Stimulated activated CD8-positive, alpha-beta memory T cell treated with anti-CD3 and anti-CD28 coated beads, Interleukin-4, amount 100 ng/mL, for 48 hours (primary cell): ENCODE data around the gene SLX9.

Source experiments
- DNase-seq: peaks from one replicate; pipeline ENCODE4 v3.0.0-alpha.2; 2020

SLX9 gene

DNA sequence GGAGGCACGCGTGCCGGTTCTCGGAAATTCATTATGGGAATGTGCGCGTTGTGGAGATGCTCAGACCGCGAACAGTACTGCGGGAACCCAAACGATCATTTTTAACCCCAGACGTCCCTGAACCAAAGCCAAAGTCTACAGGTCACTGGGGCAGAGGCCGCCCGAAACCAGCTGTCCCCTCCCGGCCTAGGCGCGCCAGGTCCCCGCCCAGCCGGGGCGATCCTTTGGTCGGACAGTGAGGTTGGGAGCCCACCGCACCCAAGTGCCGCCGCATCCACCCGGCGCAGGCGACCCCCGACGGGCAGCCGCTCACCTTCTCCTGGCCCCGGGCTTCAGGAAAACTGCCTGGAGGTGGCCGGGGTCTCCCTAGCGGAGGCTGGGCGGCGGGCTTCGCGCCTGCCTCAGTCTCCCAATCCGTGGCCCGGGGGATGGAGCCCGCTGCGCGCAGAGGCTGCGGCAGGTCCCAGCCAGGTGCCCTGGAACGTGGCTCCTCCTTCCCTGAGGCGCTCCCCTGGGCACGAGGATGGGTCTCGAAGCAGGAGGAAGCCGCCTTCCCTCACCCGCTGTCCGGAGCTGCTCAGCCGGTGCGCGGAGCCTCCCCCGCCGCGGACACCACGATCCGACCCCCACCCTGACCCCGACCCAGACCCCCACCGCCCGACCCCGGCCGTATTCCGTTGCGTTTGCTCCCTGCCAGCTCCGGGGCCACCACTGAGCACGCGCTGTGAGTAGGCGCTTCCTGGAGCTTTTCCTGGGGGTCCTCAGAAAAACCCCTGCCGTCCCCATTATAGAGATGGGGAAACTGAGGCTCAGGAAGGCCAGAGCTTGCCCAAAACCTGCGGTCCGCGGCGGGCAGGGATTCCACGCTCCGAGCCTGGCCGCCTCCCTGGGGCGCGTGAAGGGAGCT lies 8.1 kb upstream of the SLX9 start:
- DNase-seq: peak; percentile 50

DNA sequence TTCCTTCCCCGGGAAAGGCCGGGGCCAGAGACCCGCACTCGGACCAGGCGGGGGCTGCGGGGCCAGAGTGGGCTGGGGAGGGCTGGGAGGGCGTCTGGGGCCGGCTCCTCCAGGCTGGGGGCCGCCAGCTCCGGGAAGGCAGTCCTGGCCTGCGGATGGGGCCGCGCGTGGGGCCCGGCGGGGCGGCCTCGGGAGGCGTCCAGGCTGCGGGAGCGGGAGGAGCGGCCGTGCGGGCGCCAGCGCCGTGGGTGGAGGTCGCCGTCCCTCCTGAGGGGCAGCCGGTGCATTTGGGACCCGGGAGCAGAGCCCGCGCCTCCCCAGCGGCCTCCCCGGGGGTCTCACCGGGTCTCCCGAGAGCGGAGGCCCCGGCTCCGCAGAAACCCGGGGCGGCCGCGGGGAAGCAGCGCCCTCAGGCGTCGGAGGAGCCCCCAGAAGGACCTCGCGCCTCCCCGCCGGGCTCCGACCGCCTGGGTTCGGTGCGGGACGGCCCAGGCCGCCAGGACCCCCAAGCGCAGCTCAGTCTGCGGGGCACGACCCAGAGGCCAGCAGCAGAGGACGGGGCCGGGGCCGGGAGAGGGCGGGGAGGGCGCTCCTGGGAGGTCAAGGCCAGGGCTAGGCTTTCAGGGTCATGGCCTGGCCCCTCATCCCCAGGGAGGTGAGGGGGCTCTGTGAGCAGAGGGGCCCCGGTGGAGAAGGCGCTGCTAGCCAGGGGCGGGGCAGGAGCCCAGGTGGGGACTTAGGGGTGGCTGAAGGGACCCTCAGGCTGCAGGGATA lies 7.2 kb upstream of the SLX9 start:
- DNase-seq: peak; percentile 78

- DNase-seq: no peak
Measured at GRCh38 chr21:44933199-44933917, 6.5 kb upstream of the SLX9 start.

GRCh38 chr21:44933918-44934260 lies 5.9 kb upstream of the SLX9 start:
- no peak for DNase-seq

DNA sequence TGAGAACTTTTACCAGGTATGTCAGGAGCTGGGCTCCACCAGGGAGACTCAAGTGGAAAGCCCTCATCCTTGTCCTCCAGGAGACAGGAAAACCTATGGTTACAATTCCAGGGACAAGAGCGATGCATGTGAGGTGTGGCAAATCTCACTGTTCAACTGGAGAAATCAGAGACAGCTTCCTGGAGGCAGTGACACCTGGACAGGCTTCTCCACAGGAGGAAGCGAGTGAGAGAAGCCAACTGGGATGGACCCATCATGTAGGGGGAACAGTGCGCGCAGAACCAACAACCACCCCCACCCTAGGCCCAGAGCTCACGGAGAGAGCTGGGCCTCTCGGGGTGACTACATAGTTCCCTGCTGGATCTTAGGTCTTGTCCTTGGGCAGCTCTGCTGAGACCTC lies 5.6 kb upstream of the SLX9 start:
- no peak for DNase-seq

GRCh38 chr21:44934797-44935532 lies 4.9 kb upstream of the SLX9 start:
- DNase-seq: no peak

DNA sequence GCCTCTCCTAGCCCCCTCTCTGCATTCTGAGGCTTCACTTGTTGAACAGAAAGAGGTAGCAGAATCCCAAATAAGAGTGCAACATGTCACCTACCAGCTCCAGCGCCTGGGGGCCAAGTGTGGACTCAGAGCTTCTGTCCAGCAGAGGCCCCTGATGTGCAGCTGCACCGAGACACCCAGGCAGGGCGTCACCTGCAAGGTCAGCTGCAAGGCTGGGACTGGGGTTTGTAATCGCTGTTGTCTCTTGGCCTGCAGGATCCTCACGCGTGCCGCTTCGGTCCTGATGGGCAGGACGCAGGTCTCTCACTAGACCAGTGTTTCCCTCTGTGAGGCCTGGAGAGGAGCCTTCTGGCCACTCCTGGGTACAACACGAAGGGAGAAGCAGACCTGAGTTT lies 4.3 kb upstream of the SLX9 start:
- no peak for DNase-seq

- no peak for DNase-seq
Measured at GRCh38 chr21:44938772-44939531, 877 bp upstream of the SLX9 start.

GRCh38 chr21:44940116-44940631 lies 345 bp downstream of the SLX9 start:
- no peak for DNase-seq

DNA sequence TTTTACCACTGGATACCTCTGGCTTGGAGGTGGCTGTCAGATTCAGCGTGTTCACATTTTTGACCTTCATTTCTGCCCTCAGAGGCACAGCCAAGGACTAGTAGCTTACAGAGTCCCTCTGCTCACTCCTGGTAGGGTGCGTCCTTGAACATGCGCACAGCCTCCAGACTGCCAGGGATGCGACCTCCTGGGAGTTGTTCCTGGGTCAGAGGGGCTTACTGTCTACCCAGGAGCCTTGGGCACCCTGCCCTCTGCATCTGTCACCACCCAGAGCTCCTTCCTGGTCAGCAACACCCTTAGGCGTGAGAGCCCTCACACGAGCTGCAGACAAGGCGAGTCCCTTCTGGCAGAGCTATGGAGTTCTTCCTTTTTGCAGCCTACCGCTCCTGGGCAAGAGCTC lies 1.7 kb downstream of the SLX9 start:
- DNase-seq: no peak

GRCh38 chr21:44942566-44942965 lies 2.7 kb downstream of the SLX9 start:
- DNase-seq: no peak

DNA sequence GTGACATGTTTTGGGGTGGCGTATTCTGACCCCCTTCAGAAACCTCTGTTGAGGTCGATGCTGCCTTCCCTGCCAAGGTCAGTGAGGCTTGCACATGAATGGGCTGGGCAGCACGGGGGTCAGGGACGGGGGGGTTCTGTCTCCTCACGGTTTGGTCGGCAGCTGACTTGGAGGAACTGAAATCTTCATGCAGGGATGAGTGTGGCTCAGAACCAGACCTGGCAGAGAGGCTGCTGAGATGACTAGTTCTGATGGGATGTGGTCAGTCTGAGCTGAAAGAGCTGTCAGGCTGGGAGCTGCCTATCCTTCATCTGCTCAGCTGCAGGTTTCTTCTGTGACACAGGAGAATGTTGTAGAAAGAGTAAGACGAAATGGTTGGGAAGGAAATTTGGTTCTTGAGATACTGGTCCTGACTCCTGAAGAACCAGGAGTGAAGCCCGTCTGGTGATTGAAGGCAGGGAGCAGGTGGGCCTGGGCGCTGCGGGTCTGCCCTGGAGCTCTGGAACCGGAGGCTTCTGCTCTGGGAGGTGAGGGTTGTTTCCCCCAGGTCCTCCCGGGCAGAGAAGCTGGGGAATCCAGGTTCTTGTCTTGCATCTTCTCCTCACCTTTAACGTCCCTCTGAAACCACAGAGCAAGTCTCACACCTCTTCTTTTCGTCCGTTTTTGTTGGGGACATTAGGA lies 3.3 kb downstream of the SLX9 start:
- no peak for DNase-seq

DNA sequence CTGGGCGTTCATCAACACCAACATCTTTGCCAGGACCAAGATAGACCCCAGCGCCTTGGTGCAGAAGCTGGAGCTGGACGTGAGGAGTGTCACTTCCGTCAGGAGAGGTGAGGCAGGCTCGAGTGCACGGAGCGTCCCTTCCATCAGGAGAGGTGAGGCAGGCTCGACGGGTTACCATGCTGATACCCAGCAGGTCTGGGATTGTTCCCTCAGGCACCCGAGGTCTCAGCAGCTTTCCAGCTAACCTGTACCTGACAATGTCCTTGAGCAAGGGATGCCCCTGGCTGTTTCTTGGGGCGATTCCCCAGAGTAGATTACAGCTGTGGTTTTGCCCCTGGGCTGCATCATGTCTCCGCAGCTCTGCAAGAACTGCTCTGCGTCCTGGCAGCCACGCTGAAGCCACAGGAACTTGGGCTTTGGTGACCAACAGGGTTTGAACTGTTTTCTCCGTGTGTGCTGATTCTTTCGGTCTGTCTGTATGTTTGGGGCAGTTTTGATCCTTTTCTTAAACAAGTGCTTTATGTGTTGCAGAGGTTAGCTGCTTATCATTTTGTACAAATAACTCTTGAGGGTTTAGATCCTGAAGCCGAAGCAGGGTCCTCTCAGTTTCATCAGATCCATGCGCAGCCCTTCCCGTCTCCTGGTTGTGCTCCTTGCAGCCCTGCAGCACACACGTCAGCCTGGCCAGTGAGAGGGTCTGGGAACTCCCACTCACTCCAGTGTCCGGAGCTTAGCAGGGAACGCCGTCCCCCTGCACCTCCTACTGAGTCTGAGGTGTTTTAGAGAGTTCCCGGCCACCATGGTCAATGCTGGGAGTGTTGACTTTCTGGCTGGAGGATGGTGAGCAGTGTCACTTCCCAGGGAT lies 4.1 kb downstream of the SLX9 start:
- no peak for DNase-seq

- no peak for DNase-seq
Measured at GRCh38 chr21:44944596-44944995, 4.8 kb downstream of the SLX9 start.

GRCh38 chr21:44946254-44947041 lies 6.6 kb downstream of the SLX9 start:
- no peak for DNase-seq

DNA sequence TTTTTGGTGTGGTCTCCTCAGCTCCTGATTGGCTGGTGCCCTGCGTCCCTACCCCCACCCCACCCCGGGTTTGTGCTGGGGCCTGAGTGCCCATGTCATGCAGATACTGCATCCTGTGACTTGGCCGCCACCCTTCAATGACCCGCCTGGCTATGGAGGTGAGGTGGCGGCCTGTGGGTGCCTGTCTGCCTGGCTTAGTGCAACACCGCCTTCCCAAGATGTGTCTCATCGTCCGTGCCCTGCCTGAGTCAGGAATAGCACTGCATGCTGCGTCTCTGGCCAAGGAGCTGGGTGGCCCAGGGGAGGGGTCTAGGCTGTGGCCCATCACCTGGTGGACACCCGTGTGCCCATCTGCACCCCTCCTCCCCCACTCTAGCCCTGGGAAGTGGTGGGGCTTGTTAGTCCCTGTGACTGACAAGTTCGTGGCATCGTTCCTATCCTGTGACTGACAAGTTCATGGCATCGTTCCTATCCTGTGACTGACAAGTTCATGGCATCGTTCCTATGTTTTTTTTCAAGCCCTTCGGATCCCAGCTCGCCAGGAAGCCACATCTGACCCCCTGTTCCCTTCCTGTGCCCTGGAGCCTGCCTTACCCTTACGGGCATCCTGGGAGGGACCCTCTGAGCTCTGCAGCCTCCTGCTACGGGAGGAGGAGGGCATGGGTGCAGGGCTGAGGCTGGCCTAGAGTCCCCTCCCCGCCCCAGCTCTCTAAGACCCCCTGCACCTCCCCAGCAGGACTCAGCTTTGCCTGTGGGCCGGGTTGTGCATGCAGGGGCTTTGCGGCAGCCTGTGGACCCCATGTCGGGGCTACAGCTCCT lies 7.5 kb downstream of the SLX9 start:
- no peak for DNase-seq

GRCh38 chr21:44947930-44948331 lies 8.1 kb downstream of the SLX9 start:
- no peak for DNase-seq

- no peak for DNase-seq
Measured at GRCh38 chr21:44948426-44949120, 8.7 kb downstream of the SLX9 start.
